GM19023 (cell line): Measurements from ENCODE around the gene AKR1B15.
"Not testable (repeated sequence)": the region's sequence is repeated elsewhere in the genome, so short reads cannot be mapped to it uniquely, and the experiment has no call there.

Experiments used
- ATAC-seq: cut with Tn5 transposase; IDR thresholded peaks from one replicate; pipeline ENCODE4 v1.9.1; 2021; ENCODE audit warnings: mild to moderate bottlenecking, moderate library complexity; ENCODE audit not compliant: unreplicated experiment

Gene AKR1B15

DNA sequence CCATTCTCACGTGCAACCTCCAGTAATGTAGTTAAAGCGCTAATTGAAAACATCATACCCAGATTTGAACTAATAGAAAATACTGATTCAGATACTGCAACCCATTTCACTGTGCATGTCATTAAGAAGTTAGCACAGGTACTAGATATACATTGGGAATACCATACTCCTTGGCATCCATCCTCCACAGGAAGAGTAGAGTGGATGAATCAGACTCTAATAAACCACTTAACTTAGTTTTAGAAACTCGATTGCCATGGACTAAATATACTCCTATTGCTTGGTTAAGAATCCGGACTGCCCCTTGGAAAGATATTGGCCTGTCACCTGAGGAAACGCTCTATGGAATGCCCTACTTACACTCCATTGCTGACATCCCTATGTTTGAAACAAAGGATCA is 9.5 kb downstream of the AKR1B15 start:
- no peak for ATAC-seq

DNA sequence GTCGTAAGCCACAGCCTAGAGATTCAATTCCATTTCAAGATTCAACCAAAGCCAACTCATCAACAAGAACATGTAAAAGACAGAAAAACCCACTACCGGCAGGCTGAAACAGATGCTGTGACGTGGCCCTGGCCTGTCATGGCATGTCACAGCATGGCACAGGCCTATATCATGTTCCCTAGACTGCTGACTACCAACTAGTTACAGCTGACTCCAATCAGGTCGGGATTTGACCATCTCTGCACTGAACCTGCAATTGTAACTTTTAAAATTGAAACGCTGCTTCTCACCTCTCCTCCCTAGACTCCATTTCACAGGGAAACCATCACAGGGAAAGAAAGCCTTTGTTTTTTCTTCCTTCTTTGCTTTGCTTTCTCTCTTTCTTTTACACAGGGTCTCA is 12.7 kb downstream of the AKR1B15 start:
- not testable (repeated sequence) for ATAC-seq

DNA sequence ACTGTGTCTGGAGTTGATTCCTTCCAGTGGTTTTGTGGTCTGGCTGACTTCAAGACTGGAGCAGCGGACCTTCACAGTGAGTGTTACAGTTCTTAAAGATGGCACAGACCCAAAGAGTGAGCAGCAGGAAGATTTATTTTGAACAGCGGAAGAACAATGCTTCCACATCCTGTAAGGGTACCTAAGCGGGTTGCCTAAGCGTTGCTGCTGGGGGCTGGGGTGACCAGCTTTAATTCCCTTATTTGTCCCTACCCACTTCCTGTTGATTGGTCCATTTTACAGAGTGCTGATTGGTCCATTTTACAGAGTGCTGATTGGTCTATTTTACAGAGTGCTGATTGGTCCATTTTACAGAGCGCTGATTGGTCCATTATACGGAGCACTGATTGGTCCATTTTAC is 13.2 kb downstream of the AKR1B15 start:
- no peak for ATAC-seq

- ATAC-seq: not testable (repeated sequence)
Measured at GRCh38 chr7:134563398-134563749, 14.5 kb downstream of the AKR1B15 start.

- ATAC-seq: no peak
Measured at GRCh38 chr7:134565643-134566136, 16.8 kb downstream of the AKR1B15 start.

GRCh38 chr7:134567368-134567767 is 18.5 kb downstream of the AKR1B15 start:
- no peak for ATAC-seq

DNA sequence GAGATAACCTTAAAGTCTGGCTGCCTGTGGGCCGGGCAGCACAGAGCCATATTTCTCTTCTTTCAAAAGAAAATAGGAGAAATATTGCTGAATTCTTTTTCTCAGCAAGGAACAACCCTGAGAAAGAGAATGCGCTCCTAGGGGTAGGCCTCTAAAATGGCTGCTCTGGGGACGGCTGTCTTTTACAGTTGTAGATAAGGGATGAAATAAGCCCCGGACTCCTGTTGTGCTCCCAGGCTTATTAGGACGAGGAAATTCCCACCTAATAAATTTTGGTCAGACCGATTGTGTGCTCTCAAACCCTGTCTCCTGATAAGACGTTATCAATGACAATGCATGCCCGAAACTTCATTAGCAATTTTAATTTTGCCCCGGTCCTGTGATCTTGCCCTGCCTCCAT is 21.1 kb downstream of the AKR1B15 start:
- ATAC-seq: not testable (repeated sequence)

- no peak for ATAC-seq
Measured at GRCh38 chr7:134571101-134571500, 22.2 kb downstream of the AKR1B15 start.

- no peak for ATAC-seq
Measured at GRCh38 chr7:134571746-134572461, 23.0 kb downstream of the AKR1B15 start.

GRCh38 chr7:134574322-134574721 is 25.4 kb downstream of the AKR1B15 start:
- no peak for ATAC-seq

DNA sequence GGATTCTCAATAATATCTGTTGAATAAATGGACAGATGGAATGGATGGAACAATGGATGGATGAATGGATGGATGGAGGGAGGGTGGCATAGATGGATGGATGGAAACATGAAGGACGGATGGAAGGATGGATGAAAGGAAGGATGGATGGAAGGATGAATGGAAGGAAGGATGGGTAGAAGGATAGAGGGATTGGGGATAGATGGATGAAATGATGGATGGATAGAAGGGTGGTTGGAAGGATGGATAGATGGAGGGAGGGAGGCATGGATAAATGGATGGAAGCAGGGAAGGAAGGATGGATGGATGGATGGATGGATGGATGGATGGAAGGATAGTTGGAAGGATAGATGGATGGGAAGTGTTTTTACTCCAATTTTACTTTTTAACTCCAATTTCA is 35.4 kb downstream of the AKR1B15 start:
- no peak for ATAC-seq

DNA sequence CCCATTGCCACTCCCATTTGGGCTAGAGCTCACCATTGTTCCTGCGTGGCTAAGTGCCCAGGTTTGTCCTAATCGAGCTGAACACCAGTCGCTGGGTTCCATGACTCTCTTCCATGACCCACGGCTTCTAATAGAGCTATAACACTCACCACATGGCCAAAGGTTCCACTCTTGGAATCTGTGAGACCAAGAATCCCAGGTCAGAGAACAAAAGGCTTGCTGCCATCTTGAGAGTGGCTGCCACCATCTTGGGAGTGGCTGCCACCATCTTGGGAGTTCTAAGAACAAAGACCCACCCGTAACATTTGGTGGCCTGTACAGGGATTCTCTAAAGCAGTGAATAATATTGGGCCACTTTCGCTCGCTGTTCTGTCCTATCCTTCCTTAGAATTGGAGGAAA is 37.0 kb downstream of the AKR1B15 start:
- ATAC-seq: no peak

GRCh38 chr7:134587750-134588149 is 38.8 kb downstream of the AKR1B15 start:
- ATAC-seq: no peak

GRCh38 chr7:134589491-134589941 is 40.6 kb downstream of the AKR1B15 start:
- no peak for ATAC-seq

DNA sequence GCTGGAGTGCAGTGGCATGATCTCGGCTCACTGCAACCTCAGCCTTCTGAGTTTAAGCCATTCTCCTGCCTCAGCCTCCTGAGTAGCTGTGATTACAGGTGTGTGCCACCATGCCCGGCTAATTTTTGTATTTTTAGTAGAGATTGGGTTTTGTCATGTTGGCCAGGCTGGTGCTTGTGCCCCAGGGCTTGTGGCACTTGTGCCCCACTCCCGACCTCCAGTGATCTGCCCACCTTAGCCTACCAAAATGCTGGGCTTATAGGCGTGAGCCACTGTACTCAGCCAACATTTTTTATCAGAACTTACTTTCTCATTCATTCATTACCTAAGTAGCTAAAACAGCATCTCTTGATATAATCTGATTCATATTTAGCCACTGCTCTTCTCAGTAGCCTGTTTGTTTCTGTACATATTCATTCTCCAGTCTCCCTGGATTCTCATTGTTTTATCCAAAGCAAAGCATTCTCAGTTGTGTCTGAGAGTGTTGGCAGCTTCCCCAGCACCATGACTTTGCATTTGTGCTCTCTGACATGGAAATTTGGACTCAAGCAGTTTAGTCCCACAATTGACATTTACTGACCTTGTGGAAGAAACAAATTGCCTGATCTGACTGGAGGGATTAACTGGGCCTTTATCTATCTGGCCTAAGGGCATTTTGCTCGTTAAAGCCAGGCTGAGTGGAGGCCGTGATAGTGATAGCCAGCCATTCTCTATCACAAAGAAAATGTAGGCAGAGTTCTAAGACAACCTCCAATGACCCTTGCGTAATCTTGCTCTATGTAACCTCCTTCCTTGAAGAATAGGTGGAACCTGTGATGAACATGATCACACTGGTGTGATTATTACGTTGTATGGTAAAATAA is 44.9 kb downstream of the AKR1B15 start:
- no peak for ATAC-seq

DNA sequence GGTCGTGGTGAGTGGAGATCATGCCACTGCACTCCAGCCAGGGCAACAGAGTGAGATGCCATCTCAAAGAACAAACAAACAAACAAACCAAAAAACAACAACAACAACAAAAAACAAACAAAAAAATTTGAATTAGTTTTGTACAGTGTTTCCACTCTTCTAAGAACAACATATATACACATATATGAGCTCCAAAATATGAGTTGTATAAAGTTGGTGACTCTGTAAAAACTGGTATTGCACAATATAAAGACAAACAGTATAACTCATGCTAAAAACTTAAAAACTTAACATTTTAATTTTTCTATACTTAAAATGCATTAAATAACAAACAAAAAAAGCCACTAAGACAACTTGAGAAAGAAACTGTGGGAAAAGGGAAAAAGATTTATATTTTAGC is 46.0 kb downstream of the AKR1B15 start:
- no peak for ATAC-seq

DNA sequence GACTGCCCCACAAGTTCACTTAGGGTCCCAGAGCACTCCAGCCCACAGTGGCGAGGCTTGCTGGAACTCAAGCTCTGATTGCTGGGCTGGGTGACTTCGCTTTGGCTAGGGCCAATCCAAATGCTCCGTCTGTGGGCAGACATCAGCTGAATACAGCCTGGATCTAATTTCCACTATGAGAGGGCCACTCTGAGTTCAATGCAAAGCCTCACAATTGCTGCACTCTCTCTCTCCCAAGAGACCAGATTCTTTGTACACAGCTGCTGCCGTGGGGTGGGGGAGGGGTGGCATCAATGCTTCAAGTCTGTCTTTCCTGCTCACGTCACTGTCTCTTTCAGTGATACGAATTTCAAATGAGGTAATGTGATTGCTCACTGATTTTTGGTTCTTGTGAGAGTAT is 50.5 kb downstream of the AKR1B15 start:
- ATAC-seq: no peak

DNA sequence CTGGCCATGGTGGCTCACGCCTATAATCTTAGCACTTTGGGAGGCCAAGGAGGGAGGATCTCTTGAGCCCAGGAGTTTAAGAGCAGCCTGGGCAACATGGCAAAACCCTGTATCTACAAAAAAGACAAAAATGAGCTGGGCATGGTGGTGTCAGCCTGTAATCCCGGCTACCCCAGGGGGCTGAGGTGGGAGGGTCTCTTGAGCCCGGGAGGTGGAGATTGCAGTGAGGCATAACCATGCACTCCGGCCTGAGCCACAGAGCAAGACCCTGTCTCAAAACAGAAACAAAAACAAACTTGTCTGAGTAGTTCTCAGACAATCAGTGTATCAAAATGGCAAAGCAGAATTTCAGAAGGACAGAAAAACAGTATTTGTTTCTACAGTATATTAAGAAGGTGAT is 52.5 kb downstream of the AKR1B15 start:
- ATAC-seq: no peak

- no peak for ATAC-seq
Measured at GRCh38 chr7:134602881-134603451, 54.1 kb downstream of the AKR1B15 start.

- ATAC-seq: peak; percentile 90
Measured at GRCh38 chr7:134605978-134606923, 57.3 kb downstream of the AKR1B15 start.
